A549 treated with AZD2906 at 1 μM for 4 hours (cell line): ENCODE data around the gene ARSK. TPM values are rescaled to one million over a fixed set of nuclear protein-coding genes. Genes with fewer than 3 reads are reported as not detected.

ENCODE experiments used
- total RNA-seq: library from RNA; stranded (reverse); fragments of 200-300 nt; extraction: Qiagen RNA extraction; gene quantifications from 5 replicates; pipeline ENCODE4 v1.2.3, GENCODE V29; 2022

Gene ARSK, protein sequence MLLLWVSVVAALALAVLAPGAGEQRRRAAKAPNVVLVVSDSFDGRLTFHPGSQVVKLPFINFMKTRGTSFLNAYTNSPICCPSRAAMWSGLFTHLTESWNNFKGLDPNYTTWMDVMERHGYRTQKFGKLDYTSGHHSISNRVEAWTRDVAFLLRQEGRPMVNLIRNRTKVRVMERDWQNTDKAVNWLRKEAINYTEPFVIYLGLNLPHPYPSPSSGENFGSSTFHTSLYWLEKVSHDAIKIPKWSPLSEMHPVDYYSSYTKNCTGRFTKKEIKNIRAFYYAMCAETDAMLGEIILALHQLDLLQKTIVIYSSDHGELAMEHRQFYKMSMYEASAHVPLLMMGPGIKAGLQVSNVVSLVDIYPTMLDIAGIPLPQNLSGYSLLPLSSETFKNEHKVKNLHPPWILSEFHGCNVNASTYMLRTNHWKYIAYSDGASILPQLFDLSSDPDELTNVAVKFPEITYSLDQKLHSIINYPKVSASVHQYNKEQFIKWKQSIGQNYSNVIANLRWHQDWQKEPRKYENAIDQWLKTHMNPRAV
- 6.7 to 8.3 TPM (median 7.7 TPM) in 5 replicates for total RNA-seq

GRCh38 chr5:95554647-95555548 is at the start of gene ARSK, which contains the start of gene SKIC3:
Gene ARSK, plus strand, starts transcription at chr5:95555101. Its CDS starts 178 bp downstream, at chr5:95555279.
Gene SKIC3, minus strand, starts transcription at chr5:95554977. Its CDS starts 7,827 bp downstream, at chr5:95547150.

DNA sequence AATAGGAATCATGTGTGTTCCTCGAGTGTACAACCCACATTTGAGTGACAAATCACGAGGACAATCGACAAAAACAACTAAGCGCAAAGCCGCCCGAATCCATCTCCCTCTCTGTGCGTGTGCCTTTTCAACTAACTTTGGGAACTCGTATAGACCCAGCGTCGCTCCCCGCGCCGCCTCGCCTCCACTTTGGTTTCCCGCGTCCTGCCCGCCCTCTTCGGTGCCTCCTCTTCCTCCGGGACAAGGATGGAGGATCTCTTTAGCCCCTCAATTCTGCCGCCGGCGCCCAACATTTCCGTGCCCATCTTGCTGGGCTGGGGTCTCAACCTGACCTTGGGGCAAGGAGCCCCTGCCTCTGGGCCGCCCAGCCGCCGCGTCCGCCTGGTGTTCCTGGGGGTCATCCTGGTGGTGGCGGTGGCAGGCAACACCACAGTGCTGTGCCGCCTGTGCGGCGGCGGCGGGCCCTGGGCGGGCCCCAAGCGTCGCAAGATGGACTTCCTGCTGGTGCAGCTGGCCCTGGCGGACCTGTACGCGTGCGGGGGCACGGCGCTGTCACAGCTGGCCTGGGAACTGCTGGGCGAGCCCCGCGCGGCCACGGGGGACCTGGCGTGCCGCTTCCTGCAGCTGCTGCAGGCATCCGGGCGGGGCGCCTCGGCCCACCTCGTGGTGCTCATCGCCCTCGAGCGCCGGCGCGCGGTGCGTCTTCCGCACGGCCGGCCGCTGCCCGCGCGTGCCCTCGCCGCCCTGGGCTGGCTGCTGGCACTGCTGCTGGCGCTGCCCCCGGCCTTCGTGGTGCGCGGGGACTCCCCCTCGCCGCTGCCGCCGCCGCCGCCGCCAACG is 65.3 kb downstream of the ARSK start, which contains the start of gene GPR150:
Gene GPR150, plus strand, starts transcription at position 58 of the 840 bp plus-strand sequence. Its CDS starts 189 bp downstream, at position 247.

GRCh38 chr5:95646569-95647431 is 91.9 kb downstream of the ARSK start, which contains the start of gene RFESD:
Gene RFESD, plus strand, starts transcription at chr5:95646777. Its CDS starts 5,495 bp downstream, at chr5:95652272.

Other genes with a start within 250 kb of the ARSK start
- not detected in 5 replicates for gene FAM81B, start 163.7 kb upstream of the ARSK start, total RNA-seq
- 17.3 to 24.2 TPM (median 21.6 TPM) in 5 replicates for gene SKIC3, start 124 bp upstream of the ARSK start, total RNA-seq
- gene GPR150, start 65.0 kb downstream of the ARSK start, total RNA-seq = 0.07 to 0.20 TPM (median 0.13 TPM) in 5 replicates
- 1.3 to 2.2 TPM (median 1.8 TPM) in 5 replicates for gene RFESD, start 91.7 kb downstream of the ARSK start, total RNA-seq
- 0.10 to 0.17 TPM (median 0.11 TPM) in 3 of 5 replicates, not detected in the others for gene SPATA9, start 127.9 kb downstream of the ARSK start, total RNA-seq
- 8.1 to 11.0 TPM (median 9.1 TPM) in 5 replicates for gene RHOBTB3, start 176.2 kb downstream of the ARSK start, total RNA-seq